Heart left ventricle (tissue), 16 donors: ENCODE measurements around the gene FAAP20. TPM values are rescaled to one million over a fixed set of nuclear protein-coding genes. Genes with fewer than 3 reads are reported as not detected.

Experiments used
- ATAC-seq, 4 donors: fragments of 200-7000 bp; cut with Tn5 transposase; one replicate each; pipeline ENCODE4 v1.9.1; 2020 to 2022; ENCODE audit warnings: moderate library complexity in 4 of 4, mild to moderate bottlenecking in 3 of 4, moderate number of reproducible peaks in 1 of 4
- DNase-seq, 5 donors: peaks; one replicate each; pipeline ENCODE4 v3.0.0-alpha.2; 2020
- H3K27ac ChIP-seq, 12 donors: fragments of 200-600 bp; sonication (generic) in 4 of 12; one replicate each; pipeline versions ENCODE4 v1.5.0 to v1.8.0; 2016 to 2022; ENCODE audit warnings: mild to moderate bottlenecking in 2 of 12
- H3K27me3 ChIP-seq, 9 donors: fragments of 200-600 bp; sonication (generic) in 2 of 9; one replicate each; pipeline versions ENCODE4 v1.5.1 to v1.8.0; 2016 to 2022; ENCODE audit warnings: mild to moderate bottlenecking in 3 of 9
- H3K36me3 ChIP-seq, 9 donors: fragments of 200-600 bp; sonication (generic) in 2 of 9; one replicate each; pipeline versions ENCODE4 v1.5.0 to v1.8.0; 2018 to 2022; ENCODE audit warnings: mild to moderate bottlenecking in 2 of 9
- H3K4me1 ChIP-seq, 12 donors: fragments of 200-600 bp; sonication (generic) in 4 of 12; one replicate each; pipeline versions ENCODE4 v1.5.0 to v1.8.0; 2016 to 2022; ENCODE audit warnings: mild to moderate bottlenecking in 3 of 12
- H3K4me3 ChIP-seq, 12 donors: fragments of 200-600 bp; sonication (generic) in 4 of 12; one replicate each; pipeline versions ENCODE4 v1.5.0 to v1.8.0; 2017 to 2022; ENCODE audit warnings: mild to moderate bottlenecking in 9 of 12, moderate library complexity in 4 of 12
- H3K9me3 ChIP-seq, 12 donors: fragments of 200-600 bp; sonication (generic) in 4 of 12; one replicate each; pipeline versions ENCODE4 v1.5.0 to v1.8.0; 2016 to 2022; ENCODE audit warnings: mild to moderate bottlenecking in 1 of 12
- CTCF ChIP-seq, 12 donors: fragments of 200-600 bp; sonication (generic) in 4 of 12; IDR thresholded peaks; one replicate each; pipeline versions ENCODE4 v1.5.0 to v1.8.0; 2018 to 2022; ENCODE audit warnings: antibody characterized with exemption in 12 of 12, mild to moderate bottlenecking in 5 of 12
- POLR2A ChIP-seq, 2 donors: fragments of 450-650 bp; IDR thresholded peaks; one replicate each; pipeline ENCODE4 v1.6.1; 2017; ENCODE audit warnings: antibody characterized with exemption in 2 of 2, mild to moderate bottlenecking in 2 of 2, moderate library complexity in 2 of 2
- WGBS, 4 donors: extraction: QIAGEN DNeasy Blood & Tissue Kit in 2 of 4; methylation state at CpG; one replicate each; pipeline versions ENCODE4 v1.1.5 to v1.1.7; 2013 to 2018; 5-methylcytosine and 5-hydroxymethylcytosine counted together
- intact Hi-C, 10 donors: fragments of 100-400 bp; cut with DNase I; formaldehyde crosslinking; loops; one replicate each; pipeline versions ENCODE4 v1.11.1 to v1.14.2; 2022
- polyA plus RNA-seq, 2 donors: library from polyadenylated mRNA; stranded (reverse); fragments of 200-250 nt; gene quantifications; one replicate each; pipeline ENCODE4 v1.2.3, GENCODE V29; 2013
- total RNA-seq, 9 donors: library from RNA; depleted of rRNA in 2 of 9; stranded (reverse); fragments of >200 nt in 2 of 9; fragmentation: NEBNext Ultra II Directional in 3 of 9; extraction: Animal tissue kit (Norgen Biotek cat#: 25700) in 3 of 9; gene quantifications; one replicate each; pipeline versions ENCODE4 v1.1.0 to v1.2.4, GENCODE V29; 2016 to 2023
- donor health status: ischemic (EF 13 %, LVEDD 7.1; RV severe dilation, severe dysfunction).
- donor health status: healthy with polysubstance abuse.
- donor health status: DM: no; HTN: yes; CAD: no.
- donor health status: DM: no; HTN: no; CAD: no.
- donor health status: ischemic (EF 25% LVEDD 6.9; RV normal size, moderate dysfunction).
- donor health status: ischemic (EF 25% LVEDD 5.7; RV mildly dilated, moderate dysfunction).
- donor health status: healthy.
- donor health status: DM: yes; HTN: yes; CAD: no.
- donor health status: ischemic (EF 35%, LVEDD 5.7; RV mildly dilated, moderate dysfunction).
- donor health status: nonischemic (EF 11% LVEDD 7.7; RV severe dilation, severe dysfunction).
- donor health status: DM: yes; HTN: yes; CAD: no.
- donor health status: PGD.
- donor health status: ischemic (EF 29% LVEDD 5.4; RV normal size, mild dysfunction).
- donor health status: nonischemic (EF 23%, LVEDD 6.1; RV moderate dilation, normal function).

Gene FAAP20
- total and polyA plus RNA-seq, 11 donors: 20.9 to 61.3 (median 36.6) TPM

GRCh38 chr1:2226525-2227345 is 32.2 kb upstream of the FAAP20 start:
- Histone ChIP-seq H3K36me3 (no peaks in the 10 kb centered on the region), H3K4me3 (peak overlapping the region; percentile 58 to 96 (median 85)), H3K27ac (peak overlapping the region; percentile 98 to 100 (median 100)), H3K4me1 (peaks cover 0 to 44% (median 24%) of the 10 kb centered on the region in 12 donors), H3K27me3 (no peaks in the 10 kb centered on the region), H3K9me3 (no peaks in the 10 kb centered on the region)
- DNase-seq (peak in 4 of 5 donors; percentile 29 to 72 (median 42)), ATAC-seq (peak in 1 of 4 donors; percentile 0)
- 17 to 53% (median 20%) methylated on average over 19 to 73 of the region's 73 CpGs for WGBS, 4 donors
- TF ChIP-seq CTCF (IDR thresholded peaks at IDR 0.05) (no peak), POLR2A (IDR thresholded peaks at IDR 0.05) (no peak)
- intact Hi-C loops: loop anchor here in 4 of 10 donors (1.0 to 5.0 kb wide), 3 partner anchors 13 to 86 kb away; no protein-coding TSS in a partner anchor

- Histone ChIP-seq H3K27me3 (no peaks in the 10 kb centered on the region), H3K4me1 (peaks cover 0 to 25% (median 9%) of the 10 kb centered on the region in 12 donors), H3K9me3 (no peaks in the 10 kb centered on the region), H3K27ac (no peak overlapping the region), H3K36me3 (no peaks in the 10 kb centered on the region), H3K4me3 (no peak overlapping the region)
- DNase-seq (no peak), ATAC-seq (no peak)
- WGBS, 4 donors: 80 to 88% (median 83%) methylated on average over 9 to 18 of the region's 18 CpGs
- no peak for TF ChIP-seq CTCF (IDR thresholded peaks at IDR 0.05)
- no peak for TF ChIP-seq POLR2A (IDR thresholded peaks at IDR 0.05)
- intact Hi-C loops: loop anchor here in 1 of 10 donors (5.0 kb wide), 1 partner anchor 87 kb away; no protein-coding TSS in a partner anchor
Observed at GRCh38 chr1:2224631-2225428, 30.3 kb upstream of the FAAP20 start.

- H3K27me3 ChIP-seq: no peaks in the 10 kb centered on the region
- TF ChIP-seq CTCF (IDR thresholded peaks at IDR 0.05) (no peak), POLR2A (IDR thresholded peaks at IDR 0.05) (no peak)
- DNase-seq: no peak
- H3K36me3 ChIP-seq: no peaks in the 10 kb centered on the region
- no peak overlapping the region for H3K4me3 ChIP-seq
- H3K4me1 ChIP-seq: peaks cover 0 to 19% (median 6%) of the 10 kb centered on the region in 12 donors
- 88 to 98% (median 91%) methylated on average over 7 of the region's 7 CpGs for WGBS, 4 donors
- H3K27ac ChIP-seq: no peak overlapping the region
- no peaks in the 10 kb centered on the region for H3K9me3 ChIP-seq
- no peak for ATAC-seq
- intact Hi-C loops: no loop called here
Observed at GRCh38 chr1:2224170-2224584, 29.6 kb upstream of the FAAP20 start.

- no peak for DNase-seq
- peaks cover 0 to 12% (median under 1%) of the 10 kb centered on the region in 12 donors for H3K4me1 ChIP-seq
- WGBS, 4 donors: 89 to 94% (median 91%) methylated on average over 3 of the region's 3 CpGs
- H3K27me3 ChIP-seq: no peaks in the 10 kb centered on the region
- no peak overlapping the region for H3K27ac ChIP-seq
- ATAC-seq: no peak
- H3K36me3 ChIP-seq: no peaks in the 10 kb centered on the region
- intact Hi-C loops: no loop called here
- no peaks in the 10 kb centered on the region for H3K9me3 ChIP-seq
- no peak for TF ChIP-seq POLR2A (IDR thresholded peaks at IDR 0.05)
- no peak for TF ChIP-seq CTCF (IDR thresholded peaks at IDR 0.05)
- H3K4me3 ChIP-seq: no peak overlapping the region
Observed at GRCh38 chr1:2221271-2221670, 26.7 kb upstream of the FAAP20 start.
